Breast epithelium (tissue), 4 donors: ENCODE data around the gene SUFU. TPM values are rescaled to one million over a fixed set of nuclear protein-coding genes. Genes with fewer than 3 reads are reported as not detected.

Experiments
- DNase-seq, 2 donors: peaks; one replicate each; pipeline ENCODE4 v3.0.0-alpha.2; 2019; ENCODE audit warnings: low spot score in 2 of 2
- H3K27ac ChIP-seq, 2 donors: fragments of 200-600 bp; sonication (generic) in 1 of 2; one replicate each; pipeline ENCODE4 v1.5.1; 2016 to 2019; ENCODE audit warnings: mild to moderate bottlenecking in 1 of 2
- H3K27me3 ChIP-seq, 2 donors: fragments of 200-600 bp; sonication (generic) in 1 of 2; one replicate each; pipeline versions ENCODE4 v1.5.1 to v1.6.0; 2017 to 2019; ENCODE audit warnings: control low read depth in 1 of 2, mild to moderate bottlenecking in 1 of 2
- H3K36me3 ChIP-seq: fragments of 200-600 bp; one replicate; pipeline ENCODE4 v1.5.1; 2019
- H3K4me1 ChIP-seq, 2 donors: fragments of 200-600 bp; sonication (generic); one replicate each; pipeline ENCODE4 v1.5.1; 2016 to 2019; ENCODE audit warnings: control low read depth in 1 of 2
- H3K4me3 ChIP-seq, 3 donors: fragments of 200-600 bp; sonication (generic); 1 replicate in 2 of 3; 2 replicates in 1 of 3; pipeline ENCODE4 v1.5.1; 2016 to 2019; ENCODE audit warnings: mild to moderate bottlenecking in 3 of 3, moderate library complexity in 2 of 3
- H3K9me3 ChIP-seq, 2 donors: fragments of 200-600 bp; sonication (generic) in 1 of 2; one replicate each; pipeline ENCODE4 v1.5.1; 2016 to 2019; ENCODE audit warnings: control low read depth in 1 of 2
- CTCF ChIP-seq, 3 donors: fragments of 450-650 bp; IDR thresholded peaks; one replicate each; pipeline ENCODE4 v1.5.1; 2016 to 2017; ENCODE audit warnings: antibody characterized with exemption in 3 of 3, mild to moderate bottlenecking in 3 of 3, moderate library complexity in 3 of 3
- POLR2A ChIP-seq: fragments of 450-650 bp; IDR thresholded peaks from one replicate; pipeline ENCODE4 v1.6.1; 2016; ENCODE audit warnings: antibody characterized with exemption, mild to moderate bottlenecking, moderate library complexity
- POLR2AphosphoS5 ChIP-seq, 3 donors: sonication (generic); formaldehyde crosslinking; IDR thresholded peaks; one replicate each; pipeline ENCODE4 v1.6.1; 2017; ENCODE audit warnings: antibody characterized with exemption in 3 of 3
- intact Hi-C: fragments of 100-400 bp; cut with DNase I; formaldehyde crosslinking; loops from one replicate; pipeline ENCODE4 v1.15.1; 2023; ENCODE audit warnings: low total_unique reads
- total RNA-seq, 3 donors: library from RNA; depleted of rRNA; stranded (reverse); fragments of >200 nt; gene quantifications; one replicate each; pipeline ENCODE4 v1.1.0, GENCODE V29; 2016

The SUFU gene
- total RNA-seq, 3 donors from 2014 or later = 6.2 to 9.1 (median 8.6) TPM

- TF ChIP-seq POLR2A (no peak), CTCF (IDR thresholded peaks at IDR 0.05) (no peak), POLR2AphosphoS5 (IDR thresholded peaks at IDR 0.05) (no peak)
- Histone ChIP-seq H3K27ac (no peak overlapping the region), H3K9me3 (no peaks in the 10 kb centered on the region), H3K36me3 (no peaks in the 10 kb centered on the region), H3K4me1 (no peaks in the 10 kb centered on the region), H3K27me3 (no peaks in the 10 kb centered on the region), H3K4me3 (no peak overlapping the region)
- no peak for DNase-seq
- intact Hi-C loops = no loop called here
Observed at GRCh38 chr10:102610441-102610887, 106.7 kb downstream of the SUFU start.

GRCh38 chr10:102611514-102612087 lies 107.8 kb downstream of the SUFU start:
- peak overlapping the region in 1 of 2 donors; percentile 20 for H3K27ac ChIP-seq
- H3K9me3 ChIP-seq = no peaks in the 10 kb centered on the region
- no peak for DNase-seq
- intact Hi-C loops = no loop called here
- H3K36me3 ChIP-seq = no peaks in the 10 kb centered on the region
- no peak for TF ChIP-seq POLR2AphosphoS5 (IDR thresholded peaks at IDR 0.05)
- TF ChIP-seq POLR2A = no peak
- no peak for TF ChIP-seq CTCF (IDR thresholded peaks at IDR 0.05)
- no peaks in the 10 kb centered on the region for H3K27me3 ChIP-seq
- H3K4me1 ChIP-seq = no peaks in the 10 kb centered on the region
- H3K4me3 ChIP-seq = no peak overlapping the region

GRCh38 chr10:102612964-102613275 lies 109.1 kb downstream of the SUFU start:
- TF ChIP-seq POLR2AphosphoS5 (IDR thresholded peaks at IDR 0.05) (no peak), CTCF (IDR thresholded peaks at IDR 0.05) (no peak), POLR2A (no peak)

GRCh38 chr10:102613286-102613685 lies 109.5 kb downstream of the SUFU start:
- DNase-seq = no peak
- Histone ChIP-seq H3K36me3 (no peaks in the 10 kb centered on the region), H3K9me3 (no peaks in the 10 kb centered on the region), H3K4me1 (no peaks in the 10 kb centered on the region), H3K27me3 (no peaks in the 10 kb centered on the region), H3K27ac (peak overlapping the region in 1 of 2 donors; percentile 51), H3K4me3 (no peak overlapping the region)
- TF ChIP-seq POLR2A = no peak
- no peak for TF ChIP-seq CTCF (IDR thresholded peaks at IDR 0.05)
- no peak for TF ChIP-seq POLR2AphosphoS5 (IDR thresholded peaks at IDR 0.05)
- intact Hi-C loops = no loop called here

More at GRCh38 chr10:102612964-102613275, 109.1 kb downstream of the SUFU start:
- no peaks in the 10 kb centered on the region for H3K36me3 ChIP-seq
- intact Hi-C loops = no loop called here
- H3K4me3 ChIP-seq = no peak overlapping the region
- no peaks in the 10 kb centered on the region for H3K27me3 ChIP-seq
- DNase-seq = no peak
- no peaks in the 10 kb centered on the region for H3K9me3 ChIP-seq
- H3K27ac ChIP-seq = peak overlapping the region in 1 of 2 donors; percentile 51
- H3K4me1 ChIP-seq = no peaks in the 10 kb centered on the region

- no peaks in the 10 kb centered on the region for H3K4me1 ChIP-seq
- peak overlapping the region in 1 of 2 donors; percentile 51 for H3K27ac ChIP-seq
- intact Hi-C loops = no loop called here
- no peaks in the 10 kb centered on the region for H3K36me3 ChIP-seq
- no peaks in the 10 kb centered on the region for H3K9me3 ChIP-seq
- DNase-seq = no peak
- no peak overlapping the region for H3K4me3 ChIP-seq
- TF ChIP-seq CTCF (IDR thresholded peaks at IDR 0.05) = no peak
- TF ChIP-seq POLR2AphosphoS5 (IDR thresholded peaks at IDR 0.05) = no peak
- no peak for TF ChIP-seq POLR2A
- H3K27me3 ChIP-seq = no peaks in the 10 kb centered on the region
Observed at GRCh38 chr10:102613785-102614184, 110.0 kb downstream of the SUFU start.
